Measurements from ENCODE around the gene KAT14. TPM values are rescaled to one million over a fixed set of nuclear protein-coding genes. Genes with fewer than 3 reads are reported as not detected.

KAT14 gene
- total and polyA plus RNA-seq, 2 donors = 9.8 to 17.1 TPM

GRCh38 chr20:18138639-18139583 is 1.2 kb downstream of the KAT14 start:
- Histone ChIP-seq H3K27me3 (ENCODE audit: control insufficient read depth in 2 of 2, insufficient read depth in 1 of 2, low read length in 1 of 2) (no peaks in the 10 kb centered on the region), H3K9me3 (ENCODE audit: control insufficient read depth in 2 of 2, insufficient read depth in 1 of 2, low read length in 1 of 2) (no peaks in the 10 kb centered on the region), H3K4me3 (ENCODE audit: low read length in 2 of 2) (peak overlapping the region; percentile 87 to 97), H3K4me1 (ENCODE audit: control insufficient read depth in 2 of 2, insufficient read depth in 2 of 2, low read length in 2 of 2) (peaks cover 3 to 9% of the 10 kb centered on the region in 2 donors), H3K36me3 (ENCODE audit: control insufficient read depth in 2 of 2, insufficient read depth in 2 of 2, low read length in 1 of 2) (peaks cover 4 to 11% of the 10 kb centered on the region in 2 donors), H3K27ac (ENCODE audit: low read depth in 1 of 2, low read length in 1 of 2) (no peak overlapping the region)
- WGBS = 48% methylated on average over 7 of the region's 7 CpGs
- DNase-seq (ENCODE audit: low read depth in 6 of 9, low spot score in 9 of 9) = peak in 1 of 9 donors; percentile 29

GRCh38 chr20:18139832-18140231 is 2.2 kb downstream of the KAT14 start:
- H3K4me3 ChIP-seq (ENCODE audit: low read length in 2 of 2) = no peak overlapping the region
- H3K27ac ChIP-seq (ENCODE audit: low read depth in 1 of 2, low read length in 1 of 2) = no peak overlapping the region
- no peak for DNase-seq (ENCODE audit: low read depth in 6 of 9, low spot score in 9 of 9)
- H3K36me3 ChIP-seq (ENCODE audit: control insufficient read depth in 2 of 2, insufficient read depth in 2 of 2, low read length in 1 of 2) = peaks cover 4 to 18% of the 10 kb centered on the region in 2 donors
- peaks cover 3 to 9% of the 10 kb centered on the region in 2 donors for H3K4me1 ChIP-seq (ENCODE audit: control insufficient read depth in 2 of 2, insufficient read depth in 2 of 2, low read length in 2 of 2)
- no peaks in the 10 kb centered on the region for H3K9me3 ChIP-seq (ENCODE audit: control insufficient read depth in 2 of 2, insufficient read depth in 1 of 2, low read length in 1 of 2)
- WGBS = 93% methylated on average over 2 of the region's 2 CpGs
- no peaks in the 10 kb centered on the region for H3K27me3 ChIP-seq (ENCODE audit: control insufficient read depth in 2 of 2, insufficient read depth in 1 of 2, low read length in 1 of 2)

DNA sequence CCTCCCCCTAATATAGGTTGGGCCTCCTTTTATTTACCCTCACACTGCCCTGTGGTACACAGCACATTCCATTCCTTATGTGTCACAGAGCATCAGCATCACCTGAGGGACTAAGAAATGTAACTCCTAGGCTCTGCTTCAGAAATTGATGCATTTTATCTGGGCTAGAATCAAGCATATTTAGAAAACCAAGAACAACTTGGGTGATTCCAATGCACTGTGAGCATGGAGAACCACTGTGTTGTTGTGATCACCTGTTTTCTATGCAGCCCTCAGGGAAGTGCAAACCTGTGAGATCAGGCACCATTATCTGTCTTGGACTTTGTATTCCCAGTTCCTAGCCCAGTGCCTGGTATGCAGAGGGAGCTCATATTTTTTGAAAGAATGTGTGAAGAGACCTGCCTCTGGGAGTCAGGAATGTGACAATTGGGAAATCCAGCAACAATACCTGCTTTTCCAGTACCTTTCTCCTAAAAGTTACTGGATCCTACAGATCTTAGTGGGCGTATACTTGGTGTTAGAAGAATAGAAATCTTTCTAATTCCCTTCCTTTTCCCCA is 7.0 kb downstream of the KAT14 start:
- H3K9me3 ChIP-seq (ENCODE audit: control insufficient read depth in 2 of 2, insufficient read depth in 1 of 2, low read length in 1 of 2) = no peaks in the 10 kb centered on the region
- H3K4me3 ChIP-seq (ENCODE audit: low read length in 2 of 2) = no peak overlapping the region
- no peak overlapping the region for H3K27ac ChIP-seq (ENCODE audit: low read depth in 1 of 2, low read length in 1 of 2)
- H3K4me1 ChIP-seq (ENCODE audit: control insufficient read depth in 2 of 2, insufficient read depth in 2 of 2, low read length in 2 of 2) = no peaks in the 10 kb centered on the region
- 100% methylated on average over 1 of the region's 1 CpG for WGBS
- no peak for DNase-seq (ENCODE audit: low read depth in 6 of 9, low spot score in 9 of 9)
- H3K27me3 ChIP-seq (ENCODE audit: control insufficient read depth in 2 of 2, insufficient read depth in 1 of 2, low read length in 1 of 2) = no peaks in the 10 kb centered on the region
- peaks cover 7 to 27% of the 10 kb centered on the region in 2 donors for H3K36me3 ChIP-seq (ENCODE audit: control insufficient read depth in 2 of 2, insufficient read depth in 2 of 2, low read length in 1 of 2)

DNA sequence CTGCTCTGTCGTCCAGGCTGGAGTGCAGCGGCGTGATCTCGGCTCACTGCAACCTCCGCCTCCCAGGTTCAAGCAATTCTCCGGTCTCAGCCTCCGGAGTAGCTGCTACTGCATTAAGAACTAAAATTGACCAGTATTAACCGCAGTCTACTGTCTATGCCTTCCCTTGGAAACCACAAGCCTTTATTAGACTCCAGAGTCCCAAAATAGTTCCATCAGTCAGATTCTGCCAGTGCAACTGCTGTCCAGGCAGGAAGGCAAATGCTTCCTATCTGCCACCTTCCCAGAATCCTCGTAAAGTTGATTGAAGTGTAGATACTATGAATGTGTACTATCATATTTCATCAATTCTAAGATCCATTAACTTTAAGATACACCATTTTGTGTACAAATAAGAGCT is 16.7 kb downstream of the KAT14 start:
- H3K4me1 ChIP-seq (ENCODE audit: control insufficient read depth in 2 of 2, insufficient read depth in 2 of 2, low read length in 2 of 2) = no peaks in the 10 kb centered on the region
- no peaks in the 10 kb centered on the region for H3K9me3 ChIP-seq (ENCODE audit: control insufficient read depth in 2 of 2, insufficient read depth in 1 of 2, low read length in 1 of 2)
- peaks cover 7 to 22% of the 10 kb centered on the region in 2 donors for H3K36me3 ChIP-seq (ENCODE audit: control insufficient read depth in 2 of 2, insufficient read depth in 2 of 2, low read length in 1 of 2)
- H3K27ac ChIP-seq (ENCODE audit: low read depth in 1 of 2, low read length in 1 of 2) = no peak overlapping the region
- 98% methylated on average over 9 of the region's 9 CpGs for WGBS
- no peak for DNase-seq (ENCODE audit: low read depth in 6 of 9, low spot score in 9 of 9)
- no peaks in the 10 kb centered on the region for H3K27me3 ChIP-seq (ENCODE audit: control insufficient read depth in 2 of 2, insufficient read depth in 1 of 2, low read length in 1 of 2)
- no peak overlapping the region for H3K4me3 ChIP-seq (ENCODE audit: low read length in 2 of 2)

- H3K27me3 ChIP-seq (ENCODE audit: control insufficient read depth in 2 of 2, insufficient read depth in 1 of 2, low read length in 1 of 2) = no peaks in the 10 kb centered on the region
- H3K27ac ChIP-seq (ENCODE audit: low read depth in 1 of 2, low read length in 1 of 2) = no peak overlapping the region
- H3K36me3 ChIP-seq (ENCODE audit: control insufficient read depth in 2 of 2, insufficient read depth in 2 of 2, low read length in 1 of 2) = peaks cover 7 to 21% of the 10 kb centered on the region in 2 donors
- H3K9me3 ChIP-seq (ENCODE audit: control insufficient read depth in 2 of 2, insufficient read depth in 1 of 2, low read length in 1 of 2) = no peaks in the 10 kb centered on the region
- no peak for DNase-seq (ENCODE audit: low read depth in 6 of 9, low spot score in 9 of 9)
- H3K4me1 ChIP-seq (ENCODE audit: control insufficient read depth in 2 of 2, insufficient read depth in 2 of 2, low read length in 2 of 2) = no peaks in the 10 kb centered on the region
- 96% methylated on average over 4 of the region's 4 CpGs for WGBS
- H3K4me3 ChIP-seq (ENCODE audit: low read length in 2 of 2) = no peak overlapping the region
Measured at GRCh38 chr20:18156045-18156444, 18.4 kb downstream of the KAT14 start.

DNA sequence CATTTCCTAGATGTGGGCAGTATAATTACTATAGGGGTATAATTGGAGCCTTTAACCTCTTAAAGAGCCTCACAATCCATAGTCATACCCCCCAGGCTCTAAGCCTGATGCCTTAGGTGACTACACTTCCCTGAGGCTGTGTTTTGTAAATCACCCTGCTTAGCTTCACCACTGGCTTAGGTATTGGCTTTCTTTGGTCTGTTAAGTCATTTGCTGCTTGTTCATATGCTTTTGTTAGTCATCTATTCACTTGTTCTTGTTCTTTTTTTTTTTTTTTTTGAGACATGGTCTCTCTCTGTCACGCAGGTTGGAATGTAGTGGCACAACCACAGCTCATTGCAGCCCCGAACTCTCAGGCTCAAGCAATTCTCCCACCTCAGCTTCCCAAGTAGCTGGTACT is 26.7 kb downstream of the KAT14 start:
- Histone ChIP-seq H3K27me3 (ENCODE audit: control insufficient read depth in 2 of 2, insufficient read depth in 1 of 2, low read length in 1 of 2) (no peaks in the 10 kb centered on the region), H3K4me1 (ENCODE audit: control insufficient read depth in 2 of 2, insufficient read depth in 2 of 2, low read length in 2 of 2) (peaks cover 0 to 5% of the 10 kb centered on the region in 2 donors), H3K36me3 (ENCODE audit: control insufficient read depth in 2 of 2, insufficient read depth in 2 of 2, low read length in 1 of 2) (peaks cover 27 to 41% of the 10 kb centered on the region in 2 donors), H3K27ac (ENCODE audit: low read depth in 1 of 2, low read length in 1 of 2) (no peak overlapping the region), H3K9me3 (ENCODE audit: control insufficient read depth in 2 of 2, insufficient read depth in 1 of 2, low read length in 1 of 2) (no peaks in the 10 kb centered on the region), H3K4me3 (ENCODE audit: low read length in 2 of 2) (no peak overlapping the region)
- DNase-seq (ENCODE audit: low read depth in 6 of 9, low spot score in 9 of 9) = no peak
- WGBS = over 99% methylated on average over 2 of the region's 2 CpGs

- Histone ChIP-seq H3K36me3 (ENCODE audit: control insufficient read depth in 2 of 2, insufficient read depth in 2 of 2, low read length in 1 of 2) (peaks cover 27 to 37% of the 10 kb centered on the region in 2 donors), H3K27ac (ENCODE audit: low read depth in 1 of 2, low read length in 1 of 2) (no peak overlapping the region)
- 77% methylated on average over 3 of the region's 3 CpGs for WGBS
Measured at GRCh38 chr20:18165553-18165952, 27.9 kb downstream of the KAT14 start.

GRCh38 chr20:18166241-18166881 is 28.7 kb downstream of the KAT14 start:
- Histone ChIP-seq H3K9me3 (ENCODE audit: control insufficient read depth in 2 of 2, insufficient read depth in 1 of 2, low read length in 1 of 2) (no peaks in the 10 kb centered on the region), H3K27me3 (ENCODE audit: control insufficient read depth in 2 of 2, insufficient read depth in 1 of 2, low read length in 1 of 2) (no peaks in the 10 kb centered on the region), H3K27ac (ENCODE audit: low read depth in 1 of 2, low read length in 1 of 2) (no peak overlapping the region), H3K4me3 (ENCODE audit: low read length in 2 of 2) (no peak overlapping the region), H3K36me3 (ENCODE audit: control insufficient read depth in 2 of 2, insufficient read depth in 2 of 2, low read length in 1 of 2) (peaks cover 28 to 37% of the 10 kb centered on the region in 2 donors), H3K4me1 (ENCODE audit: control insufficient read depth in 2 of 2, insufficient read depth in 2 of 2, low read length in 2 of 2) (peaks cover 0 to 5% of the 10 kb centered on the region in 2 donors)
- no peak for DNase-seq (ENCODE audit: low read depth in 6 of 9, low spot score in 9 of 9)
- WGBS = 92% methylated on average over 5 of the region's 5 CpGs

More at GRCh38 chr20:18165553-18165952, 27.9 kb downstream of the KAT14 start:
- H3K9me3 ChIP-seq (ENCODE audit: control insufficient read depth in 2 of 2, insufficient read depth in 1 of 2, low read length in 1 of 2) = no peaks in the 10 kb centered on the region
- no peak for DNase-seq (ENCODE audit: low read depth in 6 of 9, low spot score in 9 of 9)
- peaks cover 0 to 5% of the 10 kb centered on the region in 2 donors for H3K4me1 ChIP-seq (ENCODE audit: control insufficient read depth in 2 of 2, insufficient read depth in 2 of 2, low read length in 2 of 2)
- no peaks in the 10 kb centered on the region for H3K27me3 ChIP-seq (ENCODE audit: control insufficient read depth in 2 of 2, insufficient read depth in 1 of 2, low read length in 1 of 2)
- no peak overlapping the region for H3K4me3 ChIP-seq (ENCODE audit: low read length in 2 of 2)

GRCh38 chr20:18166950-18167349 is 29.3 kb downstream of the KAT14 start:
- DNase-seq (ENCODE audit: low read depth in 6 of 9, low spot score in 9 of 9) = no peak
- Histone ChIP-seq H3K36me3 (ENCODE audit: control insufficient read depth in 2 of 2, insufficient read depth in 2 of 2, low read length in 1 of 2) (peaks cover 25 to 31% of the 10 kb centered on the region in 2 donors), H3K27ac (ENCODE audit: low read depth in 1 of 2, low read length in 1 of 2) (no peak overlapping the region), H3K27me3 (ENCODE audit: control insufficient read depth in 2 of 2, insufficient read depth in 1 of 2, low read length in 1 of 2) (no peaks in the 10 kb centered on the region), H3K4me1 (ENCODE audit: control insufficient read depth in 2 of 2, insufficient read depth in 2 of 2, low read length in 2 of 2) (peaks cover 0 to 5% of the 10 kb centered on the region in 2 donors), H3K9me3 (ENCODE audit: control insufficient read depth in 2 of 2, insufficient read depth in 1 of 2, low read length in 1 of 2) (no peaks in the 10 kb centered on the region), H3K4me3 (ENCODE audit: low read length in 2 of 2) (no peak overlapping the region)
- 100% methylated on average over 1 of the region's 1 CpG for WGBS
